COLO668 (cell line): ENCODE results near the gene MKNK1.

Experiments used
- DNase-seq: peaks from one replicate; lab custom pipeline; 2025; ENCODE audit not compliant: unreplicated experiment; lab: John Stamatoyannopoulos, UW

Gene MKNK1

GRCh38 chr1:46599059-46599970, 4.8 kb downstream of the MKNK1 start:
- DNase-seq, result no peak

- DNase-seq, result no peak
Observed at GRCh38 chr1:46596846-46597245, 7.2 kb downstream of the MKNK1 start.

GRCh38 chr1:46596036-46596435, 8.0 kb downstream of the MKNK1 start:
- no peak for DNase-seq

- no peak for DNase-seq
Observed at GRCh38 chr1:46595127-46595526, 8.9 kb downstream of the MKNK1 start.

- DNase-seq, result no peak
Observed at GRCh38 chr1:46594063-46594462, 10.0 kb downstream of the MKNK1 start.

- DNase-seq, result no peak
Observed at GRCh38 chr1:46592823-46593222, 11.2 kb downstream of the MKNK1 start.

- no peak for DNase-seq
Observed at GRCh38 chr1:46589529-46589928, 14.5 kb downstream of the MKNK1 start.

GRCh38 chr1:46587069-46587468, 17.0 kb downstream of the MKNK1 start:
- no peak for DNase-seq

GRCh38 chr1:46585312-46585938, 18.6 kb downstream of the MKNK1 start:
- DNase-seq, result no peak

GRCh38 chr1:46583494-46583893, 20.6 kb downstream of the MKNK1 start:
- DNase-seq, result no peak

GRCh38 chr1:46582972-46583371, 21.1 kb downstream of the MKNK1 start:
- DNase-seq, result no peak

GRCh38 chr1:46581681-46582455, 22.2 kb downstream of the MKNK1 start:
- DNase-seq, result no peak

GRCh38 chr1:46580140-46580903, 23.7 kb downstream of the MKNK1 start:
- no peak for DNase-seq

- no peak for DNase-seq
Observed at GRCh38 chr1:46577671-46578070, 26.4 kb downstream of the MKNK1 start.

- DNase-seq, result no peak
Observed at GRCh38 chr1:46576596-46576995, 27.5 kb downstream of the MKNK1 start.

GRCh38 chr1:46575778-46576177, 28.3 kb downstream of the MKNK1 start:
- DNase-seq, result no peak

GRCh38 chr1:46575300-46575699, 28.8 kb downstream of the MKNK1 start:
- DNase-seq, result no peak

- DNase-seq, result no peak
Observed at GRCh38 chr1:46571691-46572225, 32.3 kb downstream of the MKNK1 start.

- DNase-seq, result no peak
Observed at GRCh38 chr1:46569884-46570725, 34.0 kb downstream of the MKNK1 start.

- DNase-seq, result no peak
Observed at GRCh38 chr1:46569116-46569515, 35.0 kb downstream of the MKNK1 start.
